Right lobe of liver (tissue), 4 donors: ENCODE data around the gene TMPRSS9.

Experiments used
- POLR2A ChIP-seq: fragments of 450-650 bp; IDR thresholded peaks from one replicate; pipeline ENCODE4 v1.6.1; 2017; ENCODE audit warnings: antibody characterized with exemption, mild to moderate bottlenecking
- TF ChIP-seq, protein P1 (sequence below), 4 donors: fragments of 200-600 bp in 3 of 4; fragments of 450-650 bp in 1 of 4; IDR thresholded peaks; one replicate each; pipeline versions ENCODE4 v1.5.1 to v1.8.0; 2016 to 2022; ENCODE audit warnings: antibody characterized with exemption in 4 of 4, mild to moderate bottlenecking in 2 of 4
- donor health status: DM: no; HTN: no; CAD: no.
- donor health status: DM: no; HTN: no; CAD: no.
- donor health status: DM: no; HTN: yes; CAD: no.

DNA sequence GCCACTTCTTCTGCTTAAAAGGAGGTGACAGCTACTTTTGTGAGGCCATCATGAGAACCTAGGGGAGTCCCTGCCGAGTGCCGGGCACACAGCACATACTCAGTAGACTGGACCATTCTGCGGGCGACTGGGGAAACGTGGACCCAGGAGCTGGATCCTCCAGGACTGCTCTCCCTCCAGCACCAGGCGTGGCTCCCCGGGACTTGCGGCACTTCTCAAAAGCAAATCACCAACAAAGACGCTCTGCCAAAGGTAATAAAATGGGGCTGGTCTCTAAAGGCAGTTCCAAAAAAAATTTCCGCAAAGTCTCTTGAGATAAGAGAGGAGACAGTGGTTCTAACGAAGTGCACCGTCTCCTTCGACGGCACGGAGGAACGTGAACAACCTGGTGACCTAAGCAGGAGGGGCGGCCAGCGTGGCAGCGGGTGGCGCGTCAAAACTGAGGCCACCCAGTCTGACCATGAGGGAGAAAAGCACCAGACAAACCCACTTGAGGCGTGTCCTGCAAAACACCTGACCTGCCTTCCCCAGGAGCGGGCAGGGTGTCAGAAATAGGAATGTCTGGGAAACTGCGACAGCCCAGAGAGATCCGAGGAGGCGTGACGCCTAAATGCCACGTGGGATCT, 1.4 kb upstream of the TMPRSS9 start:
- TF ChIP-seq POLR2A, result no peak
- TF ChIP-seq, protein P1, sequence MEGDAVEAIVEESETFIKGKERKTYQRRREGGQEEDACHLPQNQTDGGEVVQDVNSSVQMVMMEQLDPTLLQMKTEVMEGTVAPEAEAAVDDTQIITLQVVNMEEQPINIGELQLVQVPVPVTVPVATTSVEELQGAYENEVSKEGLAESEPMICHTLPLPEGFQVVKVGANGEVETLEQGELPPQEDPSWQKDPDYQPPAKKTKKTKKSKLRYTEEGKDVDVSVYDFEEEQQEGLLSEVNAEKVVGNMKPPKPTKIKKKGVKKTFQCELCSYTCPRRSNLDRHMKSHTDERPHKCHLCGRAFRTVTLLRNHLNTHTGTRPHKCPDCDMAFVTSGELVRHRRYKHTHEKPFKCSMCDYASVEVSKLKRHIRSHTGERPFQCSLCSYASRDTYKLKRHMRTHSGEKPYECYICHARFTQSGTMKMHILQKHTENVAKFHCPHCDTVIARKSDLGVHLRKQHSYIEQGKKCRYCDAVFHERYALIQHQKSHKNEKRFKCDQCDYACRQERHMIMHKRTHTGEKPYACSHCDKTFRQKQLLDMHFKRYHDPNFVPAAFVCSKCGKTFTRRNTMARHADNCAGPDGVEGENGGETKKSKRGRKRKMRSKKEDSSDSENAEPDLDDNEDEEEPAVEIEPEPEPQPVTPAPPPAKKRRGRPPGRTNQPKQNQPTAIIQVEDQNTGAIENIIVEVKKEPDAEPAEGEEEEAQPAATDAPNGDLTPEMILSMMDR (IDR thresholded peaks at IDR 0.05), result no peak
